MM.1S (cell line): ENCODE measurements around the gene CLNK.

ENCODE experiments used
- EZH2 ChIP-seq: fragments of 300-600 bp; sonication (generic); optimal IDR thresholded peaks from 2 replicates; pipeline ENCODE3; 2017; ENCODE audit warnings: low read depth, mild to moderate bottlenecking, antibody characterized with exemption, low read length, mixed read lengths
- EZH2phosphoT487 ChIP-seq: fragments of 300-600 bp; sonication (generic); IDR thresholded peaks from 2 replicates; pipeline ENCODE4 v1.6.1; 2018; ENCODE audit warnings: antibody characterized with exemption, low read length
- TF ChIP-seq, protein P1 (sequence below): fragments of 300-600 bp; sonication (generic); IDR thresholded peaks from 2 replicates; pipeline ENCODE4 v1.5.1; 2016; ENCODE audit warnings: antibody characterized with exemption, low read length, mixed read lengths

GRCh38 chr4:10460313-10461047 lies 224.1 kb downstream of the CLNK start:
- TF ChIP-seq, protein P1, sequence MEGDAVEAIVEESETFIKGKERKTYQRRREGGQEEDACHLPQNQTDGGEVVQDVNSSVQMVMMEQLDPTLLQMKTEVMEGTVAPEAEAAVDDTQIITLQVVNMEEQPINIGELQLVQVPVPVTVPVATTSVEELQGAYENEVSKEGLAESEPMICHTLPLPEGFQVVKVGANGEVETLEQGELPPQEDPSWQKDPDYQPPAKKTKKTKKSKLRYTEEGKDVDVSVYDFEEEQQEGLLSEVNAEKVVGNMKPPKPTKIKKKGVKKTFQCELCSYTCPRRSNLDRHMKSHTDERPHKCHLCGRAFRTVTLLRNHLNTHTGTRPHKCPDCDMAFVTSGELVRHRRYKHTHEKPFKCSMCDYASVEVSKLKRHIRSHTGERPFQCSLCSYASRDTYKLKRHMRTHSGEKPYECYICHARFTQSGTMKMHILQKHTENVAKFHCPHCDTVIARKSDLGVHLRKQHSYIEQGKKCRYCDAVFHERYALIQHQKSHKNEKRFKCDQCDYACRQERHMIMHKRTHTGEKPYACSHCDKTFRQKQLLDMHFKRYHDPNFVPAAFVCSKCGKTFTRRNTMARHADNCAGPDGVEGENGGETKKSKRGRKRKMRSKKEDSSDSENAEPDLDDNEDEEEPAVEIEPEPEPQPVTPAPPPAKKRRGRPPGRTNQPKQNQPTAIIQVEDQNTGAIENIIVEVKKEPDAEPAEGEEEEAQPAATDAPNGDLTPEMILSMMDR, result no peak
- TF ChIP-seq EZH2phosphoT487 (no peak), EZH2 (no peak)
